GM12892 (cell line): ENCODE results near the gene GPR137.
"Not testable (repeated sequence)": the region's sequence is repeated elsewhere in the genome, so short reads cannot be mapped to it uniquely, and the experiment has no call there.

ENCODE experiments used
- DNase-seq: peaks from one replicate; pipeline ENCODE4 v3.0.0; 2011; ENCODE audit not compliant: insufficient read length
- FAIRE-seq: peaks from 2 replicates; lab custom pipeline; 2011; peaks lifted over from hg19 to GRCh38; lab: Jason Lieb, UNC
- POLR2A ChIP-seq: IDR thresholded peaks from 2 replicates; pipeline ENCODE4 v1.6.1; 2011; ENCODE audit warnings: low read depth, low read length, control low read depth
- POLR2AphosphoS5 ChIP-seq: IDR thresholded peaks from 2 replicates; pipeline ENCODE4 v1.6.1; 2011; ENCODE audit warnings: low read depth, low read length, control low read depth
- TAF1 ChIP-seq: IDR thresholded peaks from 2 replicates; pipeline ENCODE4 v1.6.1; 2011; ENCODE audit warnings: low read depth, mild to moderate bottlenecking, control low read depth, low read length, borderline replicate concordance

GPR137 gene

DNA sequence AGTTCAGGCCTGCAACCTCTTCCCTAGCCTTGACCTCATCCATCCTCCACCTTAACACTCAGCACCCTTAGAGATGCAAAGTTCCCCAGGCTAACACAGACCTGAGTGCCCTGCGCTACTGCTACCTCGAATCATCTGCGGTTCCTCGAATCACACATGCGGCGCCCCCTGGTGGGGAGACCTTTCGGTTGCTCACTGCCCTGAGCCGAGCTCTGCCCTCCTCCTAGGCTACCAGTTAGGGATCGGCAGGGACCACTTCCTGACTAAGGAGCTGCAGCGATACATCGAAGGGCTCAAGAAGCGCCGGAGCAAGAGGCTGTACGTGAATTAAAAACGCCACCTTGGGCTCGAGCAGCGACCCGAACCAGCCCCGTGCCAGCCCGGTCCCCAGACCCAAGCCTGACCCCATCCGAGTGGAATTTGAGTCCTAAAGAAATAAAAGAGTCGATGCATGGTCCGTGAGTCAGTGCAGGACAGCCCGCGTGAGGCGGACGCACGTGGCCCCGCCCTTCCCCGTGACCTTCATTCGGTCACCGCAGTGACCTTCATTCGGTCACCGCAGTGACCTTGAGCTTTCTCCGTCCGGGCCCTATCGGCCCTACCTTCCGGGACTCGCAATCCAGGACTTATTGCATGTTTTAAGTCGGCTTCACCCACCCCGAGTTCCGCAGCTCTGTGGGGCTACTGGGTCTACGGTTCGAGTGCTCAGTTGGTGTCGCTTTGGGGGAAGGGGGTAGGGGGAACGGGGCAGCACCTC lies 18.8 kb downstream of the GPR137 start:
- TF ChIP-seq TAF1: 0 out of 2 replicates have a peak, but pooled peaks have one; percentile 37
- TF ChIP-seq POLR2A: peak; percentile 65; the same call in 1 of the 2 replicates
- peak; percentile 79 for TF ChIP-seq POLR2AphosphoS5
- peak; percentile 90 for DNase-seq
- no peak for FAIRE-seq

DNA sequence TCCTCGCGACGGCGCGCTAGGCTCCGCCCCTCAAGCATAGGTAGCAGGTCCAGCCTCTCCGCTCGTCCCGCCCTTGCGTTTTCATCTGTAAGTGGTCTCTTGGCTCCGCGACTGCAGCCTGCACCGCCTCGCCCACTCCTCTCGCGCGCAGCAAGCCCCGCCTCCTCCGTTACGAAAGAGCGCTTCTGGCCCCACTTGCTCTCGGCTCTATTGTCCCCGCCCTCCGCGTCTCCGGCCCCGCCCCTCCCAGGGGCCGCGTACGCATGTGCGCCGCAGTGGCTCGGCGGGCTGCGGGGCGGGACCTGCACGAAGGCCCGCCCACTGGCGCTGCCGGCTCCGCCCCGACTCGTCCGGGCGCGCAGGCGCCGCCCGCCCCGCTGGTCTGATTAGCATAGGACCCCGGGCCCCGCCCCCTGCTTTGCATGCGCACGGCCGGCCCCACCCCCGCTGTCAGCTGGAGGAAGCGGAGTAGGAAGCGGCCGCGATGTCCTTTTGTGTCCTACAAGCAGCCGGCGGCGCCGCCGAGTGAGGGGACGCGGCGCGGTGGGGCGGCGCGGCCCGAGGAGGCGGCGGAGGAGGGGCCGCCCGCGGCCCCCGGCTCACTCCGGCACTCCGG lies 19.5 kb downstream of the GPR137 start, which contains the start of gene ESRRA:
TSS of gene ESRRA (plus strand) at position 450 of the 616 bp plus-strand sequence. CDS start 1,656 bp downstream, outside the sequence.
- DNase-seq (peak; percentile 98), FAIRE-seq (peak; percentile 99)
- TF ChIP-seq POLR2A (peak; percentile 70; the same call in 1 of the 2 replicates), POLR2AphosphoS5 (no peak), TAF1 (peak; percentile 54; the same call in 1 of the 2 replicates)

- TF ChIP-seq TAF1 (0 out of 2 replicates have a peak, but pooled peaks have one; percentile 43), POLR2AphosphoS5 (no peak), POLR2A (peak; percentile 58; the same call in 1 of the 2 replicates)
- no peak for DNase-seq
- peak; percentile 87 for FAIRE-seq
Measured at GRCh38 chr11:64305691-64306562, 20.3 kb downstream of the GPR137 start.

DNA sequence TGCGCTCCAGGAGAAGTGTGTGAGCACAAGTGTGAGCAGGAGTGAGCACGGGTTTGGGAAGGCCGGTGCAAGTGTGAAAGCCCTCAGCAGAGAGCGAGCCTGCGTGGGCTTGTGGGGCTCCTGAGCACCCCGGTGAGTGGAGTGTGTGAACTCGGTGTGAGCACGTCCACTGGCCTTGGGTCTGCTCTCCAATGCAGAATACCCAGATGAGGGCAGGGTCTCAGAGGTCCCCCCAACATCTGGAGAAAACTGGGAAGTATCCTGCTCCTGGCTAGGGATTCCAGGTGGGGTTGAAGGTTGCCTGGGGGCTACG lies 20.9 kb downstream of the GPR137 start:
- DNase-seq (no peak), FAIRE-seq (peak; percentile 70)
- TF ChIP-seq POLR2A: no peak
- no peak for TF ChIP-seq TAF1
- no peak for TF ChIP-seq POLR2AphosphoS5

DNA sequence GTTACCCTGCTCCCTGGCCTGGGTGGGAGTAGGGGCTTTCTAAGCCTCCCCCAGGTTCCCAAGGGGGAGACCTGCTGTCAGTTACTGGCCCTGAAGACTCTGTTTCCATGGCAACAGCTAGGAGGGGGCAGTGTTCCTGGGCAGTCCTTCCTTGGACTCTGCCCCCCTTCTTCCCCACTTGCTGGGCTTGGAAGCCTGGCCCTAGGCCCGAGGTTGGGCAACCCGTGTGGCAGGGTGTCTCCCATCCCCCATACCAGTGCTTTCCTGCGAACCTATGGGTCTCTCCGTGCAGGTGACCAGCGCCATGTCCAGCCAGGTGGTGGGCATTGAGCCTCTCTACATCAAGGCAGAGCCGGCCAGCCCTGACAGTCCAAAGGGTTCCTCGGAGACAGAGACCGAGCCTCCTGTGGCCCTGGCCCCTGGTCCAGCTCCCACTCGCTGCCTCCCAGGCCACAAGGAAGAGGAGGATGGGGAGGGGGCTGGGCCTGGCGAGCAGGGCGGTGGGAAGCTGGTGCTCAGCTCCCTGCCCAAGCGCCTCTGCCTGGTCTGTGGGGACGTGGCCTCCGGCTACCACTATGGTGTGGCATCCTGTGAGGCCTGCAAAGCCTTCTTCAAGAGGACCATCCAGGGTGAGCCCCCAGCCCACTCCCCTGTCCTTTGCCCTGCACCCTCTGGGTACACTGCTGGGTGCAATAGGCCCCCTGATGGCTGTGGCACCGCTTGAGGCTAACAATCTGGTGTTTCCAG lies 21.4 kb downstream of the GPR137 start:
- no peak for TF ChIP-seq TAF1
- TF ChIP-seq POLR2AphosphoS5: no peak
- no peak for TF ChIP-seq POLR2A
- no peak for DNase-seq
- FAIRE-seq: no peak

- FAIRE-seq, DNase-seq: not testable (repeated sequence)
Measured at GRCh38 chr11:64307795-64308194, 22.1 kb downstream of the GPR137 start.

- no peak for DNase-seq
- no peak for FAIRE-seq
- TF ChIP-seq POLR2A (no peak), TAF1 (no peak), POLR2AphosphoS5 (no peak)
Measured at GRCh38 chr11:64312947-64313346, 27.3 kb downstream of the GPR137 start.

DNA sequence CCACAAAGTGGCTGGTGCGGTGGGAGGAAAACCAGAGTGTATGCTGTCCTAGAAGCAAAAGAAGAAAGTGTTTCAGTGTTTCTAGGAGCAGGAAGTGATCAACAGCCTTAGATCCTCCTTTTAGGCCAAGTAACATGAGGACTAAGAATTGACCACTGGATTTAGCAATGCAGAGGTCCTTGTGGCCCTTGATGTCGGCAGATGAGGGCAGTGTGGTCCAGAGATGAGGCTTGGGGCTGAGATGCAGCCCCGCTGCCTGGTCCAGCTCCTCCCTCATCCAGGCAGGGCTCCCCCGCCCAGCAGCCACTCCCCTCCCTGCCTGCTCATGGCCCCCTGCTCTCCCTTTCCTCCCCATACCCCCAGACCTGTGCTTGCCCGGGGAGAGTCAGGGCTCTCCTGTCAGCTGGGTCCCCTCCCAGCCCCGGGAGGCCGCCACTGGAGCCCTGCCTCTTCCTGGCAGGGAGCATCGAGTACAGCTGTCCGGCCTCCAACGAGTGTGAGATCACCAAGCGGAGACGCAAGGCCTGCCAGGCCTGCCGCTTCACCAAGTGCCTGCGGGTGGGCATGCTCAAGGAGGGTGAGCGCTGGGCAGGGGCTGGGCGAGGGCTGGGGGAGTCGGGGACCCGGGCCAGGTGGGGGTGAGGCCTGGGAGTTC lies 28.0 kb downstream of the GPR137 start:
- TF ChIP-seq TAF1 (no peak), POLR2AphosphoS5 (no peak), POLR2A (no peak)
- DNase-seq: no peak
- no peak for FAIRE-seq

DNA sequence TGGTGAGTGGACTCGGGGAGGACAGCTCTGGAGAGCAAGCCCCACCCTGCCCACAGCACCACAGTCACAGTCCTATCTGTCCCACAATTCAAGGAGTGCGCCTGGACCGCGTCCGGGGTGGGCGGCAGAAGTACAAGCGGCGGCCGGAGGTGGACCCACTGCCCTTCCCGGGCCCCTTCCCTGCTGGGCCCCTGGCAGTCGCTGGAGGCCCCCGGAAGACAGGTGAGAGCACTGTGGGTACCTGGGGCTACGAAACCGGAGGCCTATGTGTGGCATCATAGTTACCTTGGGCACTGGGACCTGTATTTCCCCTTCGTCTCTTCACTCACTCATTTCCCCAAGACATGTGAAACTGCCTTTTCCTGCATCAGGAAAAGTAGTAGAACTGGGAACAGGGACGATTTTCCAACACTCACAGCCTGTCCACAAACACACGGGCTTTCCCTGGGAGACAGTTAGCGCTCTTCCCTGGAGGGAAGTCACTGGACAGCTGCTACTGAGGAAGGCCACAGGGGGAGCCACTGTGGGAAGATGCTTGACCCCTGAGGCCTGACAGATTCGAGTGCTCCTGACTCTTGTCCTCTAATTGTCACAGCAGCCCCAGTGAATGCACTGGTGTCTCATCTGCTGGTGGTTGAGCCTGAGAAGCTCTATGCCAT lies 28.6 kb downstream of the GPR137 start:
- DNase-seq (no peak), FAIRE-seq (no peak)
- TF ChIP-seq POLR2A: no peak
- TF ChIP-seq POLR2AphosphoS5: 0 out of 2 replicates have a peak, but pooled peaks have one; percentile 14
- no peak for TF ChIP-seq TAF1

DNA sequence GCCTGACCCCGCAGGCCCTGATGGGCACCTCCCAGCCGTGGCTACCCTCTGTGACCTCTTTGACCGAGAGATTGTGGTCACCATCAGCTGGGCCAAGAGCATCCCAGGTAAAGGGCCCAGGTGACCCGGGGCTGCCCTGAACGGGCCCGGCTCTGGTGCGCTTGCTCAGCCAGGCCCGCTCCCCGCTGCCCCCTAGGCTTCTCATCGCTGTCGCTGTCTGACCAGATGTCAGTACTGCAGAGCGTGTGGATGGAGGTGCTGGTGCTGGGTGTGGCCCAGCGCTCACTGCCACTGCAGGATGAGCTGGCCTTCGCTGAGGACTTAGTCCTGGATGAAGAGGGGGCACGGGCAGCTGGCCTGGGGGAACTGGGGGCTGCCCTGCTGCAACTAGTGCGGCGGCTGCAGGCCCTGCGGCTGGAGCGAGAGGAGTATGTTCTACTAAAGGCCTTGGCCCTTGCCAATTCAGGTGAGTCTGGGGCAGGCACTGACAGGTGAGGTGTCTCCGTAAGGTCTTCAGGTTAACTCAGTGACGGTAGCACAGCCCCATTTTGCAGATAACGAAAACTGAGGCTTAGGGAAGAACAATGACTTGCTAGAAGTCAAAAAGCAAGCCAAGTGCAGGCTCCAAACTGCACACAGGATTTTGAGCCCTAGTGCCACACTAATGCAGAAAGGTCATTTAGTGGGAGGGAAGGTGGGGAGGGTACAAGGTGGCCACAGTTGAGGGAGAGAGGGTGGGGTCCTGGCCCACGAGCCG lies 29.3 kb downstream of the GPR137 start:
- no peak; the same call in 1 of the 2 replicates for TF ChIP-seq POLR2A
- FAIRE-seq: no peak
- no peak for DNase-seq
